Liver (tissue), 9 donors: ENCODE measurements around the gene TNFRSF1B. TPM values are rescaled to one million over a fixed set of nuclear protein-coding genes. Genes with fewer than 3 reads are reported as not detected.

Experiments
- DNase-seq: peaks from one replicate; pipeline ENCODE4 v3.0.0-alpha.2; 2017; ENCODE audit warnings: low spot score
- H3K27ac ChIP-seq, 2 donors: one replicate each; pipeline ENCODE4 v1.7.0; 2013; ENCODE audit warnings: inconsistent platforms in 2 of 2, low read length in 2 of 2, control low read depth in 1 of 2, low read depth in 1 of 2, mild to moderate bottlenecking in 1 of 2
- H3K27me3 ChIP-seq, 4 donors: one replicate each; pipeline versions ENCODE4 v1.6.1 to v1.7.0; 2013; ENCODE audit warnings: low read length in 3 of 4, inconsistent platforms in 1 of 4, mild to moderate bottlenecking in 1 of 4, moderate library complexity in 1 of 4; ENCODE audit not compliant: control insufficient read depth in 4 of 4, insufficient read depth in 4 of 4
- H3K36me3 ChIP-seq, 4 donors: one replicate each; pipeline versions ENCODE4 v1.6.1 to v1.7.0; 2013; ENCODE audit warnings: low read length in 3 of 4, mild to moderate bottlenecking in 3 of 4, low read depth in 1 of 4, moderate library complexity in 1 of 4; ENCODE audit not compliant: control insufficient read depth in 4 of 4, insufficient read depth in 3 of 4
- H3K4me1 ChIP-seq, 4 donors: one replicate each; pipeline versions ENCODE4 v1.6.1 to v1.7.0; 2013; ENCODE audit warnings: low read length in 3 of 4, mild to moderate bottlenecking in 3 of 4, moderate library complexity in 1 of 4; ENCODE audit not compliant: control insufficient read depth in 4 of 4, insufficient read depth in 4 of 4
- H3K4me3 ChIP-seq, 3 donors: one replicate each; pipeline versions ENCODE4 v1.6.1 to v1.7.0; 2013; ENCODE audit warnings: low read length in 3 of 3, control low read depth in 1 of 3, low read depth in 1 of 3, mild to moderate bottlenecking in 1 of 3
- H3K9ac ChIP-seq, 2 donors: one replicate each; pipeline ENCODE4 v1.7.0; 2013; ENCODE audit warnings: low read length in 2 of 2, mild to moderate bottlenecking in 2 of 2, moderate library complexity in 2 of 2, control low read depth in 1 of 2, low read depth in 1 of 2
- H3K9me3 ChIP-seq, 4 donors: one replicate each; pipeline versions ENCODE4 v1.6.1 to v1.7.0; 2013; ENCODE audit warnings: low read length in 3 of 4; ENCODE audit not compliant: control insufficient read depth in 4 of 4
- EGR1 ChIP-seq, 2 donors: IDR thresholded peaks; 2 replicates each; pipeline ENCODE4 v1.6.1; 2016 to 2018; ENCODE audit warnings: antibody characterized with exemption in 2 of 2, low read depth in 2 of 2
- FOXA2 ChIP-seq: IDR thresholded peaks from 2 replicates; pipeline ENCODE4 v1.6.1; 2016; ENCODE audit warnings: antibody characterized with exemption
- GABPA ChIP-seq, 2 donors: IDR thresholded peaks in 1 of 2; conservative IDR thresholded peaks in 1 of 2; 2 replicates each; pipeline ENCODE4 v1.6.1; 2016; ENCODE audit warnings: antibody characterized with exemption in 2 of 2, mild to moderate bottlenecking in 1 of 2, moderate library complexity in 1 of 2
- HNF4A ChIP-seq, 2 donors: conservative IDR thresholded peaks; 2 replicates each; pipeline ENCODE4 v1.6.1; 2016; ENCODE audit warnings: antibody characterized with exemption in 2 of 2, mild to moderate bottlenecking in 2 of 2
- HNF4G ChIP-seq: IDR thresholded peaks from 2 replicates; pipeline ENCODE4 v1.6.1; 2016; ENCODE audit warnings: antibody characterized with exemption
- JUND ChIP-seq, 2 donors: IDR thresholded peaks; 2 replicates each; pipeline ENCODE4 v1.6.1; 2016; ENCODE audit warnings: antibody characterized with exemption in 2 of 2
- RAD21 ChIP-seq, 2 donors: IDR thresholded peaks; 2 replicates each; pipeline ENCODE4 v1.6.1; 2016; ENCODE audit warnings: antibody characterized with exemption in 2 of 2, mild to moderate bottlenecking in 2 of 2
- REST ChIP-seq: IDR thresholded peaks from 2 replicates; pipeline ENCODE4 v1.6.1; 2016; ENCODE audit warnings: antibody characterized with exemption, mild to moderate bottlenecking
- RXRA ChIP-seq, 2 donors: IDR thresholded peaks; 2 replicates each; pipeline ENCODE4 v1.6.1; 2017 to 2018; ENCODE audit warnings: antibody characterized with exemption in 2 of 2, mild to moderate bottlenecking in 1 of 2
- SP1 ChIP-seq: IDR thresholded peaks from 2 replicates; pipeline ENCODE4 v1.6.1; 2018; ENCODE audit warnings: antibody characterized with exemption, mild to moderate bottlenecking
- YY1 ChIP-seq: IDR thresholded peaks from 2 replicates; pipeline ENCODE4 v1.6.1; 2016; ENCODE audit warnings: antibody characterized with exemption, mild to moderate bottlenecking
- WGBS: extraction: QIAGEN DNeasy Blood & Tissue Kit; methylation state at CpG from one replicate; pipeline ENCODE4 v1.1.7; 2013; 5-methylcytosine and 5-hydroxymethylcytosine counted together
- polyA plus RNA-seq, 2 donors: library from polyadenylated mRNA; stranded (reverse) in 1 of 2; unstranded in 1 of 2; fragments of 200-250 nt in 1 of 2; fragments of >200 nt in 1 of 2; fragmentation: Nextera tagmentation in 1 of 2; extraction: Ambion mirVana in 1 of 2; gene quantifications; one replicate each; pipeline versions ENCODE4 v1.2.1 to v1.2.3, GENCODE V29; 2013 to 2015
- total RNA-seq, 2 donors: library from RNA; depleted of rRNA; stranded (reverse); fragments of >200 nt; gene quantifications; one replicate each; pipeline ENCODE4 v1.2.3, GENCODE V29; 2014
- donor health status: healthy.
- donor health status: healthy.
- donor health status: healthy.
- donor health status: healthy.
- donor health status: healthy.

The TNFRSF1B gene
- total and polyA plus RNA-seq, 4 donors, result 7.2 to 19.6 (median 16.5) TPM

DNA sequence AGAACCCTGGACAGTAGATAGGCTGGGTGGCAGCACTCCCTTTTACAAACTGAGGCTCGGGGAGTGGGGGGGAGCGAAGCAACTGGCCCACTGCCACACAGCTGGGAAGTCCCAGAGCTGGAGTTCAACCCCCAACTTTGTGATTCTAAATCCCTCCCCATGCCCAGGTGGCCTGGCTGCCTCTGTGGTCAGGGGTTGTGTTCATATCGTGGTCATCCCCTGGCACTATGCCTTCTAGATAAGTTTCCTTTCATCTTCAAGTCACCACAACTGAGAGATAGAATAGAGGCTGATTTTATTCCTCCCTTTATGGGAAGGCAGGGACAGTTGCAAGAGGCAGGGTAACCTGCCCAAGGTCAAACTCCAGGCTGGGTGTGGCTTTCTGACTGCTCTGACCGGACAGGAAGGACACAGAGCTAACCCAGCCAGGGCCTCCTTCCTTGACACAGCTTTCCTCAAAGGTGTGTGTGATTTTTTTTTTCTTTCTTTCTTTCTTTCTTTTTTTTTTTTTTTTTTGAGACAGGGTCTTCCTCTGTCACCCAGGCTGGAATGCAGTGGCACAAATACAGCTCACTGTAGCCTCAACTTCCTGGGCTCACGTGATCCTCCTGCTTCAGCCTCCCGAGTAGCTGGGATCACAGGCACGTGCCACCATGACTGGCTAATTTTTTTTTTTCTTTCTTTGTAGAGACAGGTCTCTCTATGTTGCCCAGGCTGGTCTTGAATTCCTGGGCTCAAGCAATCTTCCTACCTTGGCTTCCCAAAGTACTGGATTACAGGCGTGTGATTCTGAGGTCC lies 18.4 kb upstream of the TNFRSF1B start:
- WGBS, result 59% methylated on average over 8 of the region's 8 CpGs
- no peak overlapping the region for H3K4me3 ChIP-seq
- no peaks in the 10 kb centered on the region for H3K36me3 ChIP-seq
- no peaks in the 10 kb centered on the region for H3K9me3 ChIP-seq
- peak; percentile 55 for TF ChIP-seq YY1
- TF ChIP-seq JUND (IDR thresholded peaks at IDR 0.05), result peak in 1 of 2 donors; percentile 40
- peak in 1 of 2 donors; percentile 36 for TF ChIP-seq GABPA (IDR thresholded peaks at IDR 0.05 in 1 of 2, conservative IDR thresholded peaks at IDR 0.05 in 1 of 2)
- TF ChIP-seq HNF4G, result no peak
- no peak for TF ChIP-seq FOXA2
- TF ChIP-seq EGR1 (IDR thresholded peaks at IDR 0.05; ENCODE audit: low read depth in 2 of 2), result peak in 1 of 2 donors; percentile 27
- peak in 1 of 2 donors; percentile 48 for TF ChIP-seq RAD21 (IDR thresholded peaks at IDR 0.05)
- peak; percentile 82 to 86 for TF ChIP-seq HNF4A (conservative IDR thresholded peaks at IDR 0.05)
- TF ChIP-seq SP1, result peak; percentile 76
- peak; percentile 73 for TF ChIP-seq REST
- peak; percentile 77 to 80 for TF ChIP-seq RXRA (IDR thresholded peaks at IDR 0.05)
- H3K9ac ChIP-seq, result peak overlapping the region; percentile 15 to 58
- H3K4me1 ChIP-seq, result peaks cover 6 to 28% (median 10%) of the 10 kb centered on the region in 4 donors
- peak overlapping the region; percentile 87 to 92 for H3K27ac ChIP-seq
- H3K27me3 ChIP-seq, result no peaks in the 10 kb centered on the region
- DNase-seq, result no peak

DNA sequence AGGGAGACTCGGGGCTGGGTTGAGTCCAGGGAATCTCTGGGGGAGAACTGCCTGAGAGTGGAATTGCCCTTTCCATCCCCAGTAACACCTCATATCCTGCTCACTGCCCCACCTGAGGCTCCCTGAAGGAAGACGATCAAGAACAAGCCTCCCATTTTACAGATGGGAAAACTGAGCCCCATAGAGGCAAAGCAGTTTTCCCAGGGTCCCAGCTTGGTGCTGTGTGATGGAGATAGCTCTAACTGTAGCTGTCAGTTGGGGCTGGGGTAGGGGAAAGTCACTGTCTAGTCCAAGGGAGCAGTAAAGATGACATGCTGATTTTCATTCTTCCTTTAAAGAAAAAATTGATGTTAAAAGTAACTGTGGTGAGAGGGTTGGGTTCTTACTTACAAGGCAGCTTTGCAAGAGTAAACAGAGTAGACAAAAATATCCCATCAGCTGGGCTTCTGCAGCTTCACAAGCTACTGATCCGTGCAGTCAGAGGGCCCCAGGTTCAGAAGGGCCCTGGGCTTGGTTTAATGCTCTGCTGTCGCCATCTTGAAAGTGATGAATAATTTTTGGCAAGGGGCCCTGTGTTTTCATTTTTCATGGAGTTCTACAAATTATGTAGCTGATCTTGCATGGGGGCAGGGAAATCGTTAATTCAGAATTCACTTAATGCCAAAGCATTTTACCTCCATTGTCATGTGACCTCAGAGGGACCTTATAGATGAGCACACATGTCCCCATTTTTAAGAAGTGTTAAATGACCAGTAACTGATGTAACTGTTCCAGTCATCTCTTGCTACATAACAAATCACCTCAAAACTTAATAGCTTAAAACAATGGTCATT lies 17.6 kb upstream of the TNFRSF1B start:
- Histone ChIP-seq H3K4me1 (peaks cover 6 to 24% (median 10%) of the 10 kb centered on the region in 4 donors), H3K36me3 (no peaks in the 10 kb centered on the region), H3K4me3 (no peak overlapping the region), H3K9me3 (no peaks in the 10 kb centered on the region), H3K27me3 (no peaks in the 10 kb centered on the region), H3K9ac (no peak overlapping the region), H3K27ac (peak overlapping the region; percentile 87 to 92)
- DNase-seq, result no peak
- WGBS, result 90% methylated on average over 5 of the region's 5 CpGs
- TF ChIP-seq YY1 (peak; percentile 15), FOXA2 (no peak)

GRCh38 chr1:12149791-12150175 lies 17.0 kb upstream of the TNFRSF1B start:
- no peaks in the 10 kb centered on the region for H3K27me3 ChIP-seq
- TF ChIP-seq FOXA2 (no peak), YY1 (no peak)
- no peak overlapping the region for H3K4me3 ChIP-seq
- no peak for DNase-seq
- WGBS, result 92% methylated on average over 6 of the region's 6 CpGs
- H3K4me1 ChIP-seq, result peaks cover 6 to 24% (median 10%) of the 10 kb centered on the region in 4 donors
- no peaks in the 10 kb centered on the region for H3K36me3 ChIP-seq
- H3K27ac ChIP-seq, result peak overlapping the region; percentile 61 to 65
- no peak overlapping the region for H3K9ac ChIP-seq
- H3K9me3 ChIP-seq, result no peaks in the 10 kb centered on the region
